Ishikawa (cell line): Measurements from ENCODE around the gene DOK6.

ENCODE experiments used
- CEBPB ChIP-seq: IDR thresholded peaks from 2 replicates; pipeline ENCODE4 v1.6.1; 2012
- REST ChIP-seq: IDR thresholded peaks from 2 replicates; pipeline ENCODE4 v1.6.1; 2012; ENCODE audit warnings: low read depth, mild to moderate bottlenecking
- TEAD4 ChIP-seq: IDR thresholded peaks from 2 replicates; pipeline ENCODE4 v1.6.1; 2012
- ZBTB7A ChIP-seq: IDR thresholded peaks from 2 replicates; pipeline ENCODE4 v1.6.1; 2012; ENCODE audit warnings: low read depth
- TF ChIP-seq, protein P1 (sequence below): IDR thresholded peaks from 2 replicates; pipeline ENCODE4 v1.6.1; 2012

DNA sequence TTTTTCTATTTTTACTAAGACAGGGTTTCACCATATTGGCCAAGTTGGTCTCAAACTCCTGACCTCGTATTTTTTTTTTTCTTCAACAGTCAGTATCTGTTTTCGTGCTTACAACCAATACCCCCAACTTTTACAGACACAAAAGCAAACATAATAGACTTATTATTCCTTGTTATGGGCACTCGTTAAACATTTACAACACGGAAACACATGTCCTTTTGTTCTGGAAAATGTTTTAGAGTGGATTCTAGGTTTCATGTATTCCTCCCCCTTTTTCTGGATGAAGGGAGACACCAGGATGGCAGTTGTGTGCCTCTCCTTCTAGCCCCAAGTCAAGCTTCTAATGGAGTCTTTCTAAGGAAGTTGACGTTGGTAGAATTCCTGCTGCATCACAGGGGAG is 458.2 kb downstream of the DOK6 start:
- TF ChIP-seq, protein P1, sequence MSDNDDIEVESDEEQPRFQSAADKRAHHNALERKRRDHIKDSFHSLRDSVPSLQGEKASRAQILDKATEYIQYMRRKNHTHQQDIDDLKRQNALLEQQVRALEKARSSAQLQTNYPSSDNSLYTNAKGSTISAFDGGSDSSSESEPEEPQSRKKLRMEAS, result no peak
- TF ChIP-seq REST (no peak), ZBTB7A (no peak), TEAD4 (no peak), CEBPB (no peak)
